Measurements from ENCODE around the gene CHKA. TPM values are rescaled to one million over a fixed set of nuclear protein-coding genes. Genes with fewer than 3 reads are reported as not detected.

The CHKA gene
- total and polyA plus RNA-seq, 9 of the 15 experiments (the other 6 are each of a cell fraction or from before 2014, with no cell fraction given) = 3.6 to 37.0 (median 30.2) TPM

- TF ChIP-seq, protein P1, sequence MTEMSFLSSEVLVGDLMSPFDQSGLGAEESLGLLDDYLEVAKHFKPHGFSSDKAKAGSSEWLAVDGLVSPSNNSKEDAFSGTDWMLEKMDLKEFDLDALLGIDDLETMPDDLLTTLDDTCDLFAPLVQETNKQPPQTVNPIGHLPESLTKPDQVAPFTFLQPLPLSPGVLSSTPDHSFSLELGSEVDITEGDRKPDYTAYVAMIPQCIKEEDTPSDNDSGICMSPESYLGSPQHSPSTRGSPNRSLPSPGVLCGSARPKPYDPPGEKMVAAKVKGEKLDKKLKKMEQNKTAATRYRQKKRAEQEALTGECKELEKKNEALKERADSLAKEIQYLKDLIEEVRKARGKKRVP (CRISPR knock-in tag; IDR thresholded peaks at IDR 0.05) = no peak
- TF ChIP-seq KDM4B (IDR thresholded peaks at IDR 0.05; ENCODE audit: borderline replicate concordance in 2 of 2, low read depth in 1 of 2) = no peak
- TF ChIP-seq, protein P2, sequence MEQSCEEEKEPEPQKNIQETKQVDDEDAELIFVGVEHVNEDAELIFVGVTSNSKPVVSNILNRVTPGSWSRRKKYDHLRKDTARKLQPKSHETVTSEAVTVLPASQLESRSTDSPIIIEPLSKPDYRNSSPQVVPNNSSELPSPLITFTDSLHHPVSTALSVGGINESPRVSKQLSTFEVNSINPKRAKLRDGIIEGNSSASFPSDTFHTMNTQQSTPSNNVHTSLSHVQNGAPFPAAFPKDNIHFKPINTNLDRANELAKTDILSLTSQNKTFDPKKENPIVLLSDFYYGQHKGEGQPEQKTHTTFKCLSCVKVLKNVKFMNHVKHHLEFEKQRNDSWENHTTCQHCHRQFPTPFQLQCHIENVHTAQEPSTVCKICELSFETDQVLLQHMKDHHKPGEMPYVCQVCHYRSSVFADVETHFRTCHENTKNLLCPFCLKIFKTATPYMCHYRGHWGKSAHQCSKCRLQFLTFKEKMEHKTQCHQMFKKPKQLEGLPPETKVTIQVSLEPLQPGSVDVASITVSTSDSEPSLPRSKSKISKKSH (CRISPR knock-in tag; IDR thresholded peaks at IDR 0.05) = no peak
- TF ChIP-seq, protein P3, sequence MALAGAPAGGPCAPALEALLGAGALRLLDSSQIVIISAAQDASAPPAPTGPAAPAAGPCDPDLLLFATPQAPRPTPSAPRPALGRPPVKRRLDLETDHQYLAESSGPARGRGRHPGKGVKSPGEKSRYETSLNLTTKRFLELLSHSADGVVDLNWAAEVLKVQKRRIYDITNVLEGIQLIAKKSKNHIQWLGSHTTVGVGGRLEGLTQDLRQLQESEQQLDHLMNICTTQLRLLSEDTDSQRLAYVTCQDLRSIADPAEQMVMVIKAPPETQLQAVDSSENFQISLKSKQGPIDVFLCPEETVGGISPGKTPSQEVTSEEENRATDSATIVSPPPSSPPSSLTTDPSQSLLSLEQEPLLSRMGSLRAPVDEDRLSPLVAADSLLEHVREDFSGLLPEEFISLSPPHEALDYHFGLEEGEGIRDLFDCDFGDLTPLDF (CRISPR knock-in tag; IDR thresholded peaks at IDR 0.05) = no peak
- TF ChIP-seq, protein P4, sequence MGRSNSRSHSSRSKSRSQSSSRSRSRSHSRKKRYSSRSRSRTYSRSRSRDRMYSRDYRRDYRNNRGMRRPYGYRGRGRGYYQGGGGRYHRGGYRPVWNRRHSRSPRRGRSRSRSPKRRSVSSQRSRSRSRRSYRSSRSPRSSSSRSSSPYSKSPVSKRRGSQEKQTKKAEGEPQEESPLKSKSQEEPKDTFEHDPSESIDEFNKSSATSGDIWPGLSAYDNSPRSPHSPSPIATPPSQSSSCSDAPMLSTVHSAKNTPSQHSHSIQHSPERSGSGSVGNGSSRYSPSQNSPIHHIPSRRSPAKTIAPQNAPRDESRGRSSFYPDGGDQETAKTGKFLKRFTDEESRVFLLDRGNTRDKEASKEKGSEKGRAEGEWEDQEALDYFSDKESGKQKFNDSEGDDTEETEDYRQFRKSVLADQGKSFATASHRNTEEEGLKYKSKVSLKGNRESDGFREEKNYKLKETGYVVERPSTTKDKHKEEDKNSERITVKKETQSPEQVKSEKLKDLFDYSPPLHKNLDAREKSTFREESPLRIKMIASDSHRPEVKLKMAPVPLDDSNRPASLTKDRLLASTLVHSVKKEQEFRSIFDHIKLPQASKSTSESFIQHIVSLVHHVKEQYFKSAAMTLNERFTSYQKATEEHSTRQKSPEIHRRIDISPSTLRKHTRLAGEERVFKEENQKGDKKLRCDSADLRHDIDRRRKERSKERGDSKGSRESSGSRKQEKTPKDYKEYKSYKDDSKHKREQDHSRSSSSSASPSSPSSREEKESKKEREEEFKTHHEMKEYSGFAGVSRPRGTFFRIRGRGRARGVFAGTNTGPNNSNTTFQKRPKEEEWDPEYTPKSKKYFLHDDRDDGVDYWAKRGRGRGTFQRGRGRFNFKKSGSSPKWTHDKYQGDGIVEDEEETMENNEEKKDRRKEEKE (IDR thresholded peaks at IDR 0.05; ENCODE audit: borderline replicate concordance in 1 of 2, control insufficient read depth in 1 of 2, low read depth in 2 of 2, low read length in 1 of 2) = no peak
- peak; percentile 78 for TF ChIP-seq NFIC (IDR thresholded peaks at IDR 0.05)
- TF ChIP-seq CHCHD3 (CRISPR knock-in tag; IDR thresholded peaks at IDR 0.05) = no peak
- no peak for TF ChIP-seq HNRNPK (IDR thresholded peaks at IDR 0.05; ENCODE audit: low read depth, low read length, poor library complexity, severe bottlenecking)
- TF ChIP-seq, protein P5, sequence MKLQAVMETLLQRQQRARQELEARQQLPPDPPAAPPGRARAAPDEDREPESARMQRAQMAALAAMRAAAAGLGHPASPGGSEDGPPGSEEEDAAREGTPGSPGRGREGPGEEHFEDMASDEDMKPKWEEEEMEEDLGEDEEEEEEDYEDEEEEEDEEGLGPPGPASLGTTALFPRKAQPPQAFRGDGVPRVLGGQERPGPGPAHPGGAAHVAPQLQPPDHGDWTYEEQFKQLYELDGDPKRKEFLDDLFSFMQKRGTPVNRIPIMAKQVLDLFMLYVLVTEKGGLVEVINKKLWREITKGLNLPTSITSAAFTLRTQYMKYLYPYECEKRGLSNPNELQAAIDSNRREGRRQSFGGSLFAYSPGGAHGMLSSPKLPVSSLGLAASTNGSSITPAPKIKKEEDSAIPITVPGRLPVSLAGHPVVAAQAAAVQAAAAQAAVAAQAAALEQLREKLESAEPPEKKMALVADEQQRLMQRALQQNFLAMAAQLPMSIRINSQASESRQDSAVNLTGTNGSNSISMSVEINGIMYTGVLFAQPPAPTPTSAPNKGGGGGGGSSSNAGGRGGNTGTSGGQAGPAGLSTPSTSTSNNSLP (IDR thresholded peaks at IDR 0.05; ENCODE audit: borderline replicate concordance, low read depth, low read length) = no peak
- TF ChIP-seq FOSL1 (tag; conservative IDR thresholded peaks at IDR 0.05) = no peak
- TF ChIP-seq SPI1 (IDR thresholded peaks at IDR 0.05; ENCODE audit: borderline replicate concordance, low read depth, low read length) = peak; percentile 98
- TF ChIP-seq, protein P6, sequence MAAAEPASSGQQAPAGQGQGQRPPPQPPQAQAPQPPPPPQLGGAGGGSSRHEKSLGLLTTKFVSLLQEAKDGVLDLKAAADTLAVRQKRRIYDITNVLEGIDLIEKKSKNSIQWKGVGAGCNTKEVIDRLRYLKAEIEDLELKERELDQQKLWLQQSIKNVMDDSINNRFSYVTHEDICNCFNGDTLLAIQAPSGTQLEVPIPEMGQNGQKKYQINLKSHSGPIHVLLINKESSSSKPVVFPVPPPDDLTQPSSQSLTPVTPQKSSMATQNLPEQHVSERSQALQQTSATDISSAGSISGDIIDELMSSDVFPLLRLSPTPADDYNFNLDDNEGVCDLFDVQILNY (CRISPR knock-in tag; IDR thresholded peaks at IDR 0.05) = no peak
- no peak for TF ChIP-seq FUS (optimal IDR thresholded peaks at IDR 0.05; ENCODE audit: low read depth, low read length)
- no peak for TF ChIP-seq MCM3 (IDR thresholded peaks at IDR 0.05)
- no peak for TF ChIP-seq HES1 (IDR thresholded peaks at IDR 0.05; ENCODE audit: low read depth)
- TF ChIP-seq POLR2G (IDR thresholded peaks at IDR 0.05; ENCODE audit: low read depth, low read length) = no peak
These were observed 2.3 kb downstream of the CHKA start (continued) for GRCh38 chr11:68118706-68119448.
